SK-N-MC (cell line): ENCODE results near the gene CNTFR.

Experiments
- EZH2 ChIP-seq: fragments of 200-600 bp; sonication (generic); IDR thresholded peaks from one replicate; pipeline ENCODE4 v1.6.1; 2017; ENCODE audit warnings: antibody characterized with exemption
- POLR2AphosphoS5 ChIP-seq: IDR thresholded peaks from 2 replicates; pipeline ENCODE4 v1.6.1; 2012; ENCODE audit warnings: mild to moderate bottlenecking, low read depth, low read length, borderline replicate concordance

DNA sequence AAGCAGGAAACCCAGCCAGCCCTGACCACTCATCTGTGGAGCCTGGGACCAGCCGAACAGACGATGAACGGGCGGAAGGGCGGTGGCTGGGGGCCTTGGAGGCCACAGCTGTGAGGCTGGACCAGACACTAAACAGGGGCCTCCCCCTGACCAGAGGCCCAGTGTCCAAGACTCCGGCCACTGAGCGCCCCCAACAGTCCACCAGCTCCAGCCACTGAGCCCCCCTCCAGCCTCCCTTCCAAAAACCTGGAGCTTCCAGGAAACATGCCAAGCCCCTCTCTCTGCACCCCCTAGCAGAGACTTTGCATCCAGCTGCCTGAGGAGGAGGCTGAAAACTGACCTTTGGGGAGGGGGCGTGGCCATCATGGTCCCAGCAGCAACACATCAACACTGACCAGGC, 23.2 kb downstream of the CNTFR start:
- no peak for TF ChIP-seq POLR2AphosphoS5
- no peak for TF ChIP-seq EZH2
